Measurements from ENCODE around the gene KCTD20. TPM values are rescaled to one million over a fixed set of nuclear protein-coding genes. Genes with fewer than 3 reads are reported as not detected.
A peak's percentile ranks its signal among the peaks of the same experiment; 100 is the strongest.

The KCTD20 gene
- total and polyA plus RNA-seq, 2 of the 13 experiments (the other 11 are each of a cell fraction or from before 2014, with no cell fraction given), result 52.7 to 67.1 TPM

- no peak for TF ChIP-seq NCOR1 (IDR thresholded peaks at IDR 0.05; ENCODE audit: borderline replicate concordance, low read length)
- peak; percentile 89 to 95 for TF ChIP-seq HMGXB4 (CRISPR knock-in tag; IDR thresholded peaks at IDR 0.05; ENCODE audit: borderline replicate concordance in 1 of 2, low read depth in 1 of 2)
- TF ChIP-seq BCL6 (CRISPR knock-in tag; IDR thresholded peaks at IDR 0.05), result peak; percentile 59; the same call in 1 of the 2 replicates
- no peak for TF ChIP-seq ADNP (CRISPR knock-in tag; IDR thresholded peaks at IDR 0.05)
- peak; percentile 96; the same call in 1 of the 2 replicates for TF ChIP-seq FUBP1 (CRISPR knock-in tag; IDR thresholded peaks at IDR 0.05; ENCODE audit: borderline replicate concordance)
- no peak for TF ChIP-seq ZNF841 (CRISPR knock-in tag; IDR thresholded peaks at IDR 0.05; ENCODE audit: borderline replicate concordance)
- TF ChIP-seq TFDP2 (CRISPR knock-in tag; IDR thresholded peaks at IDR 0.05), result peak; percentile 81
- TF ChIP-seq ZNF431 (CRISPR knock-in tag; IDR thresholded peaks at IDR 0.05; ENCODE audit: borderline replicate concordance, low read depth), result peak; percentile 90; the same call in 1 of the 2 replicates
- TF ChIP-seq IRF1 (CRISPR knock-in tag; IDR thresholded peaks at IDR 0.05; ENCODE audit: low read depth), result no peak
- TF ChIP-seq ZNF557 (CRISPR knock-in tag; IDR thresholded peaks at IDR 0.05), result no peak; the same call in 1 of the 2 replicates
- TF ChIP-seq ZNF512 (CRISPR knock-in tag; IDR thresholded peaks at IDR 0.05), result no peak
- TF ChIP-seq RARA (CRISPR knock-in tag; IDR thresholded peaks at IDR 0.05), result peak; percentile 64; the same call in 1 of the 2 replicates
- 0 out of 2 replicates have a peak, but pooled peaks have one; percentile 41 for TF ChIP-seq SNAPC4 (CRISPR knock-in tag; IDR thresholded peaks at IDR 0.05)
These were observed at the start of gene KCTD20, which contains the start of gene PXT1 (continued) for GRCh38 chr6:36442671-36443470.

All from HepG2 (cell line).